GM12878 (cell line): ENCODE results near the gene DNAJC2. TPM values are rescaled to one million over a fixed set of nuclear protein-coding genes. Genes with fewer than 3 reads are reported as not detected.

Experiments
- ATAC-seq: fragments of 200-7000 bp; cut with Tn5 transposase; 3 replicates; pipeline ENCODE4 v1.9.1; 2020; ENCODE audit warnings: mild to moderate bottlenecking, moderate library complexity
- BruUV-seq: library from RNA; stranded (reverse); fragments of 400-500 nt; replicated peaks from 2 replicates; lab custom pipeline; 2021; lab: Mats Ljungman, UMichigan
- CTCF ChIA-PET: fragments of 300-600 bp; sonication (Branson Sonifier 250); formaldehyde crosslinking; extraction: SDS; loops from one replicate; lab custom pipeline; 2021; ENCODE audit warnings: inconsistent platforms; lab: Yijun Ruan, JAX
- POLR2A ChIA-PET: fragments of 350-600 bp; formaldehyde crosslinking; extraction: SDS; loops from one replicate; lab custom pipeline; 2021; ENCODE audit warnings: inconsistent platforms; lab: Charles Lee
- RAD21 ChIA-PET: fragments of 300-600 bp; sonication (Branson Sonifier 250); formaldehyde crosslinking; loops from one replicate; lab custom pipeline; 2023; ENCODE audit warnings: antibody characterized with exemption; ENCODE audit not compliant: unreplicated experiment; lab: Charles Lee
- SMC1A ChIA-PET: fragments of 300-600 bp; sonication (Branson Sonifier 250); formaldehyde crosslinking; loops from one replicate; lab custom pipeline; 2023; ENCODE audit not compliant: unreplicated experiment, uncharacterized antibody; lab: Charles Lee
- DNase-seq: peaks from one replicate; pipeline ENCODE4 v3.0.0-alpha.2; 2011; ENCODE audit warnings: low read depth, low spot score
- FAIRE-seq: peaks from 3 replicates; lab custom pipeline; 2011; peaks lifted over from hg19 to GRCh38; lab: Jason Lieb, UNC
- H2AFZ ChIP-seq: 2 replicates; pipeline ENCODE4 v1.6.0; 2011; ENCODE audit warnings: low read depth, low read length, control low read depth; ENCODE audit not compliant: control insufficient read depth
- H3K27ac ChIP-seq: 2 replicates; pipeline ENCODE4 v1.5.1; 2011; ENCODE audit warnings: control low read depth; ENCODE audit not compliant: control insufficient read depth, insufficient read depth
- H3K27me3 ChIP-seq, 2 experiments: replicated peaks in 1 of 2; 2 replicates each; pipeline versions ENCODE4 v1.6.0 to v1.6.1; 2011; ENCODE audit warnings: low read length in 1 of 2; ENCODE audit not compliant: control insufficient read depth in 2 of 2, insufficient read depth in 2 of 2
- H3K36me3 ChIP-seq, 2 experiments: 2 replicates each; pipeline ENCODE4 v1.5.1; 2011; ENCODE audit warnings: low read length in 1 of 2; ENCODE audit not compliant: control insufficient read depth in 2 of 2, insufficient read depth in 2 of 2
- H3K4me1 ChIP-seq: 2 replicates; pipeline ENCODE4 v1.6.1; 2011; ENCODE audit warnings: mild to moderate bottlenecking, low read length, moderate library complexity, mixed read lengths; ENCODE audit not compliant: control insufficient read depth, insufficient read depth
- H3K4me2 ChIP-seq: 2 replicates; pipeline ENCODE4 v1.6.0; 2011; ENCODE audit warnings: control low read depth; ENCODE audit not compliant: control insufficient read depth, insufficient read depth
- H3K4me3 ChIP-seq: fragments of 200-600 bp; sonication (generic); 2 replicates; pipeline ENCODE4 v1.5.1; 2016
- H3K79me2 ChIP-seq: 2 replicates; pipeline ENCODE4 v1.6.0; 2011; ENCODE audit warnings: low read length; ENCODE audit not compliant: control insufficient read depth, insufficient read depth
- H3K9ac ChIP-seq: 2 replicates; pipeline ENCODE4 v1.8.0; 2011; ENCODE audit warnings: low read length, control low read depth, mixed read lengths; ENCODE audit not compliant: control insufficient read depth, insufficient read depth
- H3K9me3 ChIP-seq: replicated peaks from 3 replicates; pipeline ENCODE4 v1.5.1; 2011; ENCODE audit warnings: mild to moderate bottlenecking, low read length; ENCODE audit not compliant: control insufficient read depth, insufficient read depth
- H4K20me1 ChIP-seq: 2 replicates; pipeline ENCODE4 v1.6.0; 2011; ENCODE audit not compliant: control insufficient read depth, insufficient read depth
- EED ChIP-seq: sonication (generic); IDR thresholded peaks from 2 replicates; pipeline ENCODE4 v1.6.1; 2016; ENCODE audit warnings: antibody characterized with exemption, low read depth
- NFYB ChIP-seq: IDR thresholded peaks from 2 replicates; pipeline ENCODE4 v1.6.1; 2011; ENCODE audit warnings: low read depth, mild to moderate bottlenecking, low read length, improper control_type of control experiment, moderate library complexity; ENCODE audit not compliant: insufficient read depth
- PBX3 ChIP-seq: IDR thresholded peaks from 2 replicates; pipeline ENCODE4 v1.6.1; 2011; ENCODE audit warnings: mild to moderate bottlenecking, low read depth, low read length, moderate library complexity; ENCODE audit not compliant: insufficient replicate concordance
- POLR2A ChIP-seq: IDR thresholded peaks from 2 replicates; pipeline ENCODE4 v1.6.1; 2011; ENCODE audit warnings: low read depth, mild to moderate bottlenecking, low read length
- POLR2AphosphoS5 ChIP-seq: IDR thresholded peaks from 2 replicates; pipeline ENCODE4 v1.6.1; 2011; ENCODE audit warnings: mild to moderate bottlenecking, low read length, inconsistent platforms
- RUNX3 ChIP-seq: IDR thresholded peaks from 2 replicates; pipeline ENCODE4 v1.6.1; 2012; ENCODE audit warnings: low read length, inconsistent platforms
- SMAD5 ChIP-seq: IDR thresholded peaks from 2 replicates; pipeline ENCODE4 v1.6.1; 2016; ENCODE audit warnings: antibody characterized with exemption, low read depth
- ZBTB4 ChIP-seq: fragments of 450-650 bp; formaldehyde crosslinking; IDR thresholded peaks from 2 replicates; pipeline ENCODE4 v1.4.0; 2022; ENCODE audit warnings: mild to moderate bottlenecking, moderate library complexity
- ZBTB40 ChIP-seq: fragments of 450-650 bp; IDR thresholded peaks from 2 replicates; pipeline ENCODE4 v1.6.1; 2016; ENCODE audit warnings: mild to moderate bottlenecking, moderate library complexity, borderline replicate concordance
- ZNF207 ChIP-seq: fragments of 450-650 bp; IDR thresholded peaks from 2 replicates; pipeline ENCODE4 v1.6.1; 2014; ENCODE audit warnings: antibody characterized with exemption, mild to moderate bottlenecking, borderline replicate concordance
- WGBS: methylation state at CpG from one replicate; pipeline ENCODE4 v1.1.6; 2016; ENCODE audit warnings: low lambda C conversion rate; ENCODE audit not compliant: insufficient replicate concordance, insufficient coverage; ENCODE audit errors: missing lambda C conversion rate; 5-methylcytosine and 5-hydroxymethylcytosine counted together
- in situ Hi-C: fragments of 300-500 bp; cut with MboI; formaldehyde crosslinking; loops from 9 replicates; pipeline ENCODE4 v1.14.3; 2018; ENCODE audit warnings: mixed read lengths
- intact Hi-C: fragments of 100-400 bp; cut with micrococcal nuclease; formaldehyde crosslinking; loops from one replicate; pipeline ENCODE4 v1.14.2; 2022; ENCODE audit not compliant: unreplicated experiment
- polyA plus RNA-seq, 11 experiments: library from polyadenylated mRNA; depleted of rRNA in 4 of 11; unstranded in 6 of 11; stranded (reverse) in 5 of 11; fragments of >200 nt; fragmentation: Nextera tagmentation in 4 of 11; fragmentation: Illumina TruSeq in 1 of 11; extraction: Ambion mirVana in 4 of 11; extraction: Trizol in 1 of 11; gene quantifications; 1 replicate in 1 of 11; 2 replicates in 10 of 11; pipeline versions ENCODE4 v1.2.1 to v1.2.3, GENCODE V29; 2011 to 2016; ENCODE audit warnings: inconsistent platforms in 2 of 11, missing spikeins in 2 of 11, low read depth in 1 of 11
- total RNA-seq, 4 experiments: library from RNA; depleted of rRNA in 3 of 4; stranded (reverse); fragments of >200 nt in 3 of 4; fragmentation: Illumina TruSeq in 1 of 4; extraction: Trizol in 1 of 4; gene quantifications; 2 replicates each; pipeline versions ENCODE4 v1.2.1 to v1.2.3, GENCODE V29; 2013 to 2021

The DNAJC2 gene
- total and polyA plus RNA-seq, 10 of the 15 experiments (the other 5 are each of a cell fraction or from before 2014, with no cell fraction given): 18.2 to 63.1 (median 30.6) TPM

- TF ChIP-seq PBX3 (no peak), ZBTB4 (no peak), EED (no peak), RUNX3 (no peak)
Measured at GRCh38 chr7:103297837-103298179, 46.8 kb downstream of the DNAJC2 start (continued).

- TSS peak; percentile 70 for BruUV-seq
- Histone ChIP-seq H3K9ac (peak within 1 kb of the TSS; percentile 82), H3K4me1 (peaks cover 3% of the 10 kb centered on the region; the same call in 1 of the 2 replicates), H2AFZ (peak within 1 kb of the TSS; percentile 99), H3K27me3 (no peaks in the 10 kb centered on the region), H3K9me3 (no peaks in the 10 kb centered on the region), H4K20me1 (no peaks in the 10 kb centered on the region), H3K79me2 (peaks cover 28% of the 10 kb centered on the region), H3K4me3 (peak within 1 kb of the TSS; percentile 71), H3K27ac (peak within 1 kb of the TSS; percentile 76), H3K4me2 (peak within 1 kb of the TSS; percentile 91), H3K36me3 (peaks cover 0 to 12% of the 10 kb centered on the region in 2 experiments; a peak in 2 of 4 replicates)
- peak; percentile 72 for DNase-seq
- intact Hi-C loops: loop anchor here (1.0 kb wide), 2 partner anchors 47 to 110 kb away; partner anchors contain the start of gene DNAJC2
- ChIA-PET RAD21 (interaction anchor here (1.5 to 2.6 kb wide), 2 partner anchors 20 to 109 kb away, joined by 5 to 14 read pairs; no protein-coding TSS in a partner anchor), SMC1A (interaction anchor here (0.6 to 4.5 kb wide), 6 partner anchors 18 to 281 kb away, joined by 3 to 28 read pairs (median 3); partner anchors contain the start of gene PSMC2), CTCF (interaction anchor here (0.8 to 6.1 kb wide), 8 partner anchors 16 to 112 kb away, joined by 3 to 39 read pairs (median 3); partner anchors contain the start of gene DNAJC2), POLR2A (interaction anchor here (1.4 kb wide), 1 partner anchor 17 kb away, joined by 3 read pairs; no protein-coding TSS in a partner anchor)
- ATAC-seq: peak; percentile 93
- 3% methylated on average over 52 of the region's 52 CpGs for WGBS
- in situ Hi-C loops: loop anchor here (5.0 to 25.0 kb wide), 2 partner anchors 110 to 865 kb away; no protein-coding TSS in a partner anchor
- peak; percentile 98 for FAIRE-seq
- TF ChIP-seq NFYB (no peak), ZBTB40 (peak; percentile 92), POLR2A (peak; percentile 94), SMAD5 (peak; percentile 40; the same call in 1 of the 2 replicates), ZNF207 (peak; percentile 75; the same call in 1 of the 2 replicates), POLR2AphosphoS5 (peak; percentile 85)
Measured at GRCh38 chr7:103296901-103297836, 47.4 kb downstream of the DNAJC2 start, which contains the start of gene PMPCB. Gene PMPCB, plus strand, starts transcription at chr7:103297435. Its CDS starts 25 bp downstream, at chr7:103297460.
